SW480 (cell line): ENCODE data around the gene NUP188.

Experiments used
- DNase-seq: peaks from one replicate; pipeline ENCODE4 v3.0.0-alpha.2; 2016; ENCODE audit warnings: low spot score

The NUP188 gene

GRCh38 chr9:128947527-128948301 lies at the start of gene NUP188, which contains the start of gene DOLK:
Gene NUP188, plus strand, starts transcription at chr9:128947699. Its CDS starts 21 bp downstream, at chr9:128947720.
Gene DOLK, minus strand, starts transcription at chr9:128947603. Its CDS starts 300 bp downstream, at chr9:128947303.
- peak; percentile 86 for DNase-seq

GRCh38 chr9:128898382-128898781 lies 49.1 kb upstream of the NUP188 start:
- no peak for DNase-seq

GRCh38 chr9:128898845-128899565 lies 48.5 kb upstream of the NUP188 start:
- no peak for DNase-seq

- DNase-seq: peak; percentile 92
Measured at GRCh38 chr9:128899566-128900322, 47.8 kb upstream of the NUP188 start.

- DNase-seq: no peak
Measured at GRCh38 chr9:128901379-128901778, 46.1 kb upstream of the NUP188 start.

GRCh38 chr9:128901822-128902221 lies 45.7 kb upstream of the NUP188 start:
- no peak for DNase-seq

GRCh38 chr9:128902351-128903078 lies 45.0 kb upstream of the NUP188 start:
- DNase-seq: peak; percentile 97

- DNase-seq: no peak
Measured at GRCh38 chr9:128903079-128903461, 44.4 kb upstream of the NUP188 start.

- no peak for DNase-seq
Measured at GRCh38 chr9:128903871-128904620, 43.5 kb upstream of the NUP188 start.

GRCh38 chr9:128905964-128906363 lies 41.5 kb upstream of the NUP188 start:
- no peak for DNase-seq

- DNase-seq: no peak
Measured at GRCh38 chr9:128906741-128907140, 40.8 kb upstream of the NUP188 start.

GRCh38 chr9:128908372-128908771 lies 39.1 kb upstream of the NUP188 start:
- DNase-seq: no peak

- DNase-seq: no peak
Measured at GRCh38 chr9:128909859-128910258, 37.6 kb upstream of the NUP188 start.

- DNase-seq: peak; percentile 22
Measured at GRCh38 chr9:128910906-128911305, 36.6 kb upstream of the NUP188 start.

GRCh38 chr9:128911529-128912035 lies 35.9 kb upstream of the NUP188 start:
- peak; percentile 87 for DNase-seq

- DNase-seq: peak; percentile 98
Measured at GRCh38 chr9:128912270-128912853, 35.1 kb upstream of the NUP188 start.

GRCh38 chr9:128913048-128913900 lies 34.2 kb upstream of the NUP188 start:
- DNase-seq: peak; percentile 69

- DNase-seq: no peak
Measured at GRCh38 chr9:128913995-128914772, 33.3 kb upstream of the NUP188 start.

- no peak for DNase-seq
Measured at GRCh38 chr9:128916204-128916603, 31.3 kb upstream of the NUP188 start.
